ENCODE results near the gene SLC35D1. TPM values are rescaled to one million over a fixed set of nuclear protein-coding genes. Genes with fewer than 3 reads are reported as not detected.
A peak's percentile ranks its signal among the peaks of the same experiment; 100 is the strongest.

SLC35D1 gene
- total RNA-seq, 4 donors from 2014 or later, result 7.7 to 13.4 (median 9.2) TPM

- Histone ChIP-seq H3K27me3 (no peaks in the 10 kb centered on the region), H3K9me3 (no peaks in the 10 kb centered on the region), H3K27ac (no peak overlapping the region), H3K4me3 (no peak overlapping the region), H3K4me1 (peaks cover 0 to 29% (median 13%) of the 10 kb centered on the region in 3 donors), H3K36me3 (peaks cover 0 to 18% of the 10 kb centered on the region in 2 donors)
- no peak for ATAC-seq
- TF ChIP-seq POLR2A (IDR thresholded peaks at IDR 0.05) (no peak), POLR2AphosphoS5 (IDR thresholded peaks at IDR 0.05) (no peak), EP300 (IDR thresholded peaks at IDR 0.05) (no peak), CTCF (IDR thresholded peaks at IDR 0.05) (no peak)
- 80% methylated on average over 1 of the region's 1 CpG for WGBS, 2 donors (ENCODE audit: low coverage in 1 of 2)
Observed at GRCh38 chr1:67029472-67029871, 24.5 kb downstream of the SLC35D1 start.

- H3K27ac ChIP-seq, result peak overlapping the region; percentile 65 to 77 (median 68)
- peaks cover 0 to 18% of the 10 kb centered on the region in 2 donors for H3K36me3 ChIP-seq
- H3K4me1 ChIP-seq, result peaks cover 7 to 55% (median 20%) of the 10 kb centered on the region in 3 donors
- TF ChIP-seq CTCF (IDR thresholded peaks at IDR 0.05) (no peak), POLR2A (IDR thresholded peaks at IDR 0.05) (no peak), POLR2AphosphoS5 (IDR thresholded peaks at IDR 0.05) (no peak), EP300 (IDR thresholded peaks at IDR 0.05) (no peak)
- H3K9me3 ChIP-seq, result no peaks in the 10 kb centered on the region
- H3K27me3 ChIP-seq, result no peaks in the 10 kb centered on the region
- no peak overlapping the region for H3K4me3 ChIP-seq
- no peak for ATAC-seq
- 36 to 60% methylated on average over 1 to 2 of the region's 2 CpGs for WGBS, 2 donors (ENCODE audit: low coverage in 1 of 2)
Observed at GRCh38 chr1:67020765-67021164, 33.2 kb downstream of the SLC35D1 start.

GRCh38 chr1:67020304-67020703 is 33.6 kb downstream of the SLC35D1 start:
- TF ChIP-seq POLR2AphosphoS5 (IDR thresholded peaks at IDR 0.05) (peak; percentile 22), CTCF (IDR thresholded peaks at IDR 0.05) (no peak), EP300 (IDR thresholded peaks at IDR 0.05) (no peak), POLR2A (IDR thresholded peaks at IDR 0.05) (no peak)
- Histone ChIP-seq H3K36me3 (peaks cover 0 to 18% of the 10 kb centered on the region in 2 donors), H3K4me1 (peaks cover 7 to 55% (median 20%) of the 10 kb centered on the region in 3 donors), H3K27me3 (no peaks in the 10 kb centered on the region), H3K9me3 (no peaks in the 10 kb centered on the region), H3K4me3 (no peak overlapping the region), H3K27ac (peak overlapping the region; percentile 65 to 77 (median 68))
- 26 to 44% methylated on average over 2 of the region's 2 CpGs for whole genome bisulfite sequencing, 2 donors (ENCODE audit: low coverage in 1 of 2)
- ATAC-seq, result no peak

- no peak overlapping the region for H3K4me3 ChIP-seq
- no peak for ATAC-seq
- 22% methylated on average over 1 of the region's 1 CpG; no CpG with 5 or more reads in 1 of the 2 donors for WGBS, 2 donors (ENCODE audit: low coverage in 1 of 2)
Observed at GRCh38 chr1:67019600-67020136, 34.3 kb downstream of the SLC35D1 start.

More at GRCh38 chr1:67019600-67020136, 34.3 kb downstream of the SLC35D1 start:
- H3K27me3 ChIP-seq, result no peaks in the 10 kb centered on the region
- H3K4me1 ChIP-seq, result peaks cover 7 to 55% (median 20%) of the 10 kb centered on the region in 3 donors
- H3K36me3 ChIP-seq, result peaks cover 0 to 14% of the 10 kb centered on the region in 2 donors
- no peak for TF ChIP-seq EP300 (IDR thresholded peaks at IDR 0.05)
- no peak for TF ChIP-seq POLR2A (IDR thresholded peaks at IDR 0.05)
- no peak for TF ChIP-seq POLR2AphosphoS5 (IDR thresholded peaks at IDR 0.05)
- TF ChIP-seq CTCF (IDR thresholded peaks at IDR 0.05), result no peak
- H3K9me3 ChIP-seq, result no peaks in the 10 kb centered on the region
- H3K27ac ChIP-seq, result peak overlapping the region; percentile 65 to 77 (median 68)

Data from gastroesophageal sphincter (tissue), 4 donors.